ENCODE data around the gene VPS51.

DNA sequence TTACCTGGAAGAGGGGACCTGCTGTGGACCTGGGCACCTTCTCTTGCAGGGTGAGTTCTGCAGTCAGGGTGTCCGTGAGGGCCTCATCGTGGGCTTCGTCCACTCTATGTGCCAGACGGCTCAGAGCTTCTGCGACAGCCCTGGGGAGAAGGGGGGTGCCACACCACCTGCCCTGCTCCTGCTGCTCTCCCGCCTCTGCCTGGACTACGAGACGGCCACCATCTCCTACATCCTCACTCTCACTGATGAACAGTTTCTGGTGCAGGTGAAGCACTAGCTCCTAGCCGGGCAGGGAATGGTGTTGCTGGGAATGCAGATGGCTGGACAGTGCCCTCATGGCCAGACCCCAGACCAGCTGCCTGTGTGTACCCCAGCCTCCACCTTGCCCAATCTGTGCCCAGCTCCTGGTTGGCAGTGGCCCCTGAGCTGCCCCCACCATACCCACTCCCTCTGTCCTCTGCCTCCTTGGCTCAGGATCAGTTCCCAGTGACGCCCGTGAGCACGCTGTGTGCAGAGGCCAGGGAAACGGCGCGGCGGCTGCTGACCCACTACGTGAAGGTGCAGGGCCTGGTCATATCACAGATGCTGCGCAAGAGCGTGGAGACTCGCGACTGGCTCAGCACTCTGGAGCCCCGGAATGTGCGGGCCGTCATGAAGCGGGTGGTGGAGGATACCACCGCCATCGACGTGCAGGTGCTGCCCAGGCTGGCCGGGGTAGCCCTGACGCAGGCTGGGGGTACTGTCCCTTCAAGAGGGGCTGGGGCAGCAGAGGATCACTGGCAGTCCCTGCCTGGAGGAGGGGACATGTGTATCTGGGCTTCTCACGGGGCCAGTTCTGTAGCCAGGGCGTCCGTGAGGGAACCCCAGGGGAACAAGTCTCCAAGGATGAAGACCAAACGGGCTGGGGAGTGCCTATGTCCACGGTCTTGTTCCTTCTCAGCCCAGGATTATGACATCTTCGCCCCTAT lies 13.5 kb downstream of the VPS51 start:
- no peak for TF ChIP-seq EP300 (IDR thresholded peaks at IDR 0.05)
- TF ChIP-seq, protein P1, sequence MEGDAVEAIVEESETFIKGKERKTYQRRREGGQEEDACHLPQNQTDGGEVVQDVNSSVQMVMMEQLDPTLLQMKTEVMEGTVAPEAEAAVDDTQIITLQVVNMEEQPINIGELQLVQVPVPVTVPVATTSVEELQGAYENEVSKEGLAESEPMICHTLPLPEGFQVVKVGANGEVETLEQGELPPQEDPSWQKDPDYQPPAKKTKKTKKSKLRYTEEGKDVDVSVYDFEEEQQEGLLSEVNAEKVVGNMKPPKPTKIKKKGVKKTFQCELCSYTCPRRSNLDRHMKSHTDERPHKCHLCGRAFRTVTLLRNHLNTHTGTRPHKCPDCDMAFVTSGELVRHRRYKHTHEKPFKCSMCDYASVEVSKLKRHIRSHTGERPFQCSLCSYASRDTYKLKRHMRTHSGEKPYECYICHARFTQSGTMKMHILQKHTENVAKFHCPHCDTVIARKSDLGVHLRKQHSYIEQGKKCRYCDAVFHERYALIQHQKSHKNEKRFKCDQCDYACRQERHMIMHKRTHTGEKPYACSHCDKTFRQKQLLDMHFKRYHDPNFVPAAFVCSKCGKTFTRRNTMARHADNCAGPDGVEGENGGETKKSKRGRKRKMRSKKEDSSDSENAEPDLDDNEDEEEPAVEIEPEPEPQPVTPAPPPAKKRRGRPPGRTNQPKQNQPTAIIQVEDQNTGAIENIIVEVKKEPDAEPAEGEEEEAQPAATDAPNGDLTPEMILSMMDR (IDR thresholded peaks at IDR 0.05): no peak
